Kidney epithelial cell (primary cell): ENCODE measurements around the gene ZNF521. TPM values are rescaled to one million over a fixed set of nuclear protein-coding genes. Genes with fewer than 3 reads are reported as not detected.

Experiments used
- DNase-seq: peaks from one replicate; pipeline ENCODE4 v3.0.0-alpha.2; 2010; ENCODE audit warnings: low read depth
- H3K27me3 ChIP-seq: 2 replicates; pipeline ENCODE4 v1.6.0; 2011; ENCODE audit warnings: low read length; ENCODE audit not compliant: control insufficient read depth, insufficient read depth
- H3K36me3 ChIP-seq: 2 replicates; pipeline ENCODE4 v1.5.1; 2011; ENCODE audit warnings: low read length; ENCODE audit not compliant: control insufficient read depth, insufficient read depth
- H3K4me3 ChIP-seq: 2 replicates; pipeline ENCODE4 v1.5.1; 2011; ENCODE audit warnings: low read depth, mild to moderate bottlenecking, control low read depth, low read length
- CTCF ChIP-seq: IDR thresholded peaks from 2 replicates; pipeline ENCODE4 v1.5.1; 2011; ENCODE audit warnings: mild to moderate bottlenecking, moderate library complexity, low read length, control low read depth, inconsistent platforms; ENCODE audit not compliant: insufficient read depth, poor library complexity, severe bottlenecking
- total RNA-seq: library from RNA; depleted of rRNA; stranded (reverse); fragments of >200 nt; gene quantifications from 2 replicates; pipeline ENCODE4 v1.2.3, GENCODE V29; 2015

The ZNF521 gene
- total RNA-seq, 1 donor from 2014 or later: 6.0 TPM

DNA sequence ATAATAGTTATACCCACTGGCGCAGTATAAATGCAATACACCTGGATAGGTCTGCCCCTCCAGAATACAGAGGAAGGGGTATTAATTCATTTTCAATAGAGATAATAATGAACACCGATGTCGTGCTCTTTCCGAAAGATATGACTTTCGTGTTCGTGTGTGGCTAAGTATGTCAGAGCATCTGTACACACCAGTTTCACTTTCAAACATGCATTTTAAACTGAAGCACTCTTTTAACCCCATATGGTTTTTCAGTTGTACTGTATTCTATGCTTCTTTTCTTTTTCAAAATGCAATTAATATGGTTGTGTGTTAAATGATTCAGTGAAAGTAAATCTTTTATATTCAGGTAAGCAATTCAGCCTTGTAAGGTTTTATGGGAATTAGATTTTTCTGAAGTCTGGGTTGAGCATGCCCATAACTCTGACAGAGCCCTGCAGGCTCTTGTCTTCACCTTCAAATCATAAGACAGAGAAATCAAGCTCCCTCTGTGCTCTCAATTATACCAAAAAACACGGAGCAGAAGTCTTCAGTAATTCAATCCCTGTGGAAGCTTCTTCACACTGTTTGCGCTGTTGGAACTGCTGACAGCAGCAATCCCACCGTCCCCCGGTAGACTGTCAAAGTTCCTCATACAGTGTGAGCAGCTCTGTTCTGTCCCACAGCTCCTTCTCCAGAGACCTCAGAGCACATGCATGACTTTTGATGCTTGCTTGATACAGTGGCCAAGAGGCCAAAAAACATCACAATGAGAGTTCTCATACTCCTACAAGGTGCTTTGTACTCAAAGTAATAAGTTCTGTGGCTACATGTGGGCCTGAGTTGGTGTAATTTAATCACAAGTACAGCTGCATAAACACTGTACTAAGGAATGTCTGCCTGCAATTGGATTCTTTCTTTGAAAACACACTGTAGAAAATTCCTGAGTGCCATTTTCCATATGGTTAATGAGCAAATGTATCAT is 186.8 kb downstream of the ZNF521 start:
- Histone ChIP-seq H3K4me3 (no peak overlapping the region), H3K27me3 (no peaks in the 10 kb centered on the region), H3K36me3 (no peaks in the 10 kb centered on the region)
- no peak for TF ChIP-seq CTCF
- peak; percentile 1 for DNase-seq

- Histone ChIP-seq H3K27me3 (no peaks in the 10 kb centered on the region), H3K36me3 (no peaks in the 10 kb centered on the region)
- DNase-seq: no peak
Observed at GRCh38 chr18:25164211-25164847, 187.6 kb downstream of the ZNF521 start.

DNA sequence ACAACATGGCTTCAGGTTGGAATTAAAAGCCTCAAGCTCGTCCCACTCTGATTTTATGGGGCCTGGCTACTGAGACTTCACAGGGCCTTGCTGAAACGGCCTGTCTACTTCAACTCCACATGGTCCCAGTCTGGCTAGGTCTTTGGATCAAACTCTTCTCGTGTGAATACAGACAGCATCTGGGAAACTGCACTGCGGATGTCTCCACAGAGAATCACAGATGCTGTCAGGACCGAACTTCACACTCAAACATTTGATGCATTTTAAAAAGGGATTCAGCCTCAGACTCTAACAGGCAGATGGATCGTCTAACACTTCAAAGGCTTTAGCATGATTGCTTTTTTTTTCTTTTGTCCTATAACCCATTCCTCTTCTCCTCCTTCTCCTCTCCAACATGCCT is 198.5 kb downstream of the ZNF521 start:
- Histone ChIP-seq H3K27me3 (no peaks in the 10 kb centered on the region), H3K4me3 (no peak overlapping the region), H3K36me3 (no peaks in the 10 kb centered on the region)
- no peak for TF ChIP-seq CTCF
- no peak for DNase-seq

More at GRCh38 chr18:25164211-25164847, 187.6 kb downstream of the ZNF521 start:
- no peak overlapping the region for H3K4me3 ChIP-seq
- TF ChIP-seq CTCF: no peak

- no peak for TF ChIP-seq CTCF
- Histone ChIP-seq H3K27me3 (no peaks in the 10 kb centered on the region), H3K4me3 (no peak overlapping the region), H3K36me3 (no peaks in the 10 kb centered on the region)
- DNase-seq: no peak
Observed at GRCh38 chr18:25147877-25148488, 204.0 kb downstream of the ZNF521 start.

- Histone ChIP-seq H3K36me3 (no peaks in the 10 kb centered on the region), H3K4me3 (no peak overlapping the region), H3K27me3 (no peaks in the 10 kb centered on the region)
- no peak for DNase-seq
- no peak for TF ChIP-seq CTCF
Observed at GRCh38 chr18:25146512-25146910, 205.5 kb downstream of the ZNF521 start.
